ENCODE measurements around the gene ANO6. TPM values are rescaled to one million over a fixed set of nuclear protein-coding genes. Genes with fewer than 3 reads are reported as not detected.

The ANO6 gene
- total and polyA plus RNA-seq, 12 donors, result 8.9 to 52.2 (median 40.9) TPM

DNA sequence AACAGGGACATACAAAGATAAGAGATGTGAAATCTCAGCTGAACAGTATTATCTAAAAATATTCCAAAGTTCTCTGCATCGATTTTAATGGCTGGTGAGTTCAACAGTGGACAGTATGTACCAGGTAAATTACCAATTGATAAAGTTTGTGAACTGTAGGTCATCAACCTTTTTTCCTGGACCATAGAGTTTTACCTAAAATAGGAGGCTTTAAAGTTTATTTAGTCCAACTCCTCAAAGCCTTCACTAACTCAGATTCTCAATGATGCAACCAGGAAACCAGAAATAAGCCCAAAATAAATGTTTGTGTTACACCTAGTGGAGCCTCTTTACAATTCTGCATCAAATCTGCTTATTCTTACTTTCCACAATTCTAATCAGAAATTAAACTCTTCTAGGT, 205.8 kb downstream of the ANO6 start:
- Histone ChIP-seq H3K36me3 (peaks cover 0 to 97% (median 28%) of the 10 kb centered on the region in 9 donors), H3K4me1 (peaks cover 0 to 12% (median 0%) of the 10 kb centered on the region in 9 donors), H3K27me3 (no peaks in the 10 kb centered on the region), H3K27ac (no peak overlapping the region), H3K4me3 (no peak overlapping the region), H3K9me3 (no peaks in the 10 kb centered on the region)
- ATAC-seq (no peak), DNase-seq (no peak)
- 92% methylated on average over 1 of the region's 1 CpG for WGBS, 2 donors
- intact Hi-C loops (cut with DNase I), result no loop called here
- TF ChIP-seq, protein P1, sequence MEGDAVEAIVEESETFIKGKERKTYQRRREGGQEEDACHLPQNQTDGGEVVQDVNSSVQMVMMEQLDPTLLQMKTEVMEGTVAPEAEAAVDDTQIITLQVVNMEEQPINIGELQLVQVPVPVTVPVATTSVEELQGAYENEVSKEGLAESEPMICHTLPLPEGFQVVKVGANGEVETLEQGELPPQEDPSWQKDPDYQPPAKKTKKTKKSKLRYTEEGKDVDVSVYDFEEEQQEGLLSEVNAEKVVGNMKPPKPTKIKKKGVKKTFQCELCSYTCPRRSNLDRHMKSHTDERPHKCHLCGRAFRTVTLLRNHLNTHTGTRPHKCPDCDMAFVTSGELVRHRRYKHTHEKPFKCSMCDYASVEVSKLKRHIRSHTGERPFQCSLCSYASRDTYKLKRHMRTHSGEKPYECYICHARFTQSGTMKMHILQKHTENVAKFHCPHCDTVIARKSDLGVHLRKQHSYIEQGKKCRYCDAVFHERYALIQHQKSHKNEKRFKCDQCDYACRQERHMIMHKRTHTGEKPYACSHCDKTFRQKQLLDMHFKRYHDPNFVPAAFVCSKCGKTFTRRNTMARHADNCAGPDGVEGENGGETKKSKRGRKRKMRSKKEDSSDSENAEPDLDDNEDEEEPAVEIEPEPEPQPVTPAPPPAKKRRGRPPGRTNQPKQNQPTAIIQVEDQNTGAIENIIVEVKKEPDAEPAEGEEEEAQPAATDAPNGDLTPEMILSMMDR (IDR thresholded peaks at IDR 0.05), result no peak

- Histone ChIP-seq H3K4me3 (no peak overlapping the region), H3K27me3 (no peaks in the 10 kb centered on the region), H3K27ac (no peak overlapping the region), H3K4me1 (peaks cover 0 to 14% (median 0%) of the 10 kb centered on the region in 9 donors), H3K9me3 (no peaks in the 10 kb centered on the region), H3K36me3 (peaks cover 0 to 97% (median 29%) of the 10 kb centered on the region in 9 donors)
- WGBS, 2 donors, result 84 to 92% methylated on average over 1 of the region's 1 CpG
- TF ChIP-seq, protein P1 (IDR thresholded peaks at IDR 0.05), result no peak
- DNase-seq, result no peak
- ATAC-seq, result no peak
- intact Hi-C loops (cut with DNase I), result no loop called here
These were observed 208.0 kb downstream of the ANO6 start for GRCh38 chr12:45423931-45424330.

DNA sequence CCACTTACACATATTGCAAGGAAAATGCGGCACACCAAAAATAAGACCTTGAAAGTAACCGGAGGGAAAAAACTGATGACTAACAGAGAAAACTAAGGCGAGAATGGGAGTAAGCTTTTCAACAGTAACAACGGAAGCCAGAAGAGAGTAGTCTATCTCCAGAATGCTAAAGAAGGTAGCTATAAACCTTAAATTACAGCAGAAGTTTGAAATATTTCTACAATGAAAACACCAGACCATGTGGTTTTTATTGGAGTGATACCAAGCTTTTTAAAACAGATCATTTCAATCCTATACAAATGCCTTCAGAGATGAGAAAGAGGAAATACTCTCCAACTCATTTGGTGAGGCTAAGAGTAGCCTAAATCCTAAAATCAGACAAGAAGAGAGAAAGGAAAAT, 209.5 kb downstream of the ANO6 start:
- intact Hi-C loops (cut with DNase I), result no loop called here
- peaks cover 0 to 100% (median 41%) of the 10 kb centered on the region in 9 donors for H3K36me3 ChIP-seq
- no peak overlapping the region for H3K27ac ChIP-seq
- no peaks in the 10 kb centered on the region for H3K9me3 ChIP-seq
- TF ChIP-seq, protein P1 (IDR thresholded peaks at IDR 0.05), result no peak
- ATAC-seq (no peak), DNase-seq (no peak)
- H3K4me3 ChIP-seq, result no peak overlapping the region
- 83 to 90% methylated on average over 4 of the region's 4 CpGs for WGBS, 2 donors
- peaks cover 0 to 14% (median 0%) of the 10 kb centered on the region in 9 donors for H3K4me1 ChIP-seq
- H3K27me3 ChIP-seq, result no peaks in the 10 kb centered on the region

DNA sequence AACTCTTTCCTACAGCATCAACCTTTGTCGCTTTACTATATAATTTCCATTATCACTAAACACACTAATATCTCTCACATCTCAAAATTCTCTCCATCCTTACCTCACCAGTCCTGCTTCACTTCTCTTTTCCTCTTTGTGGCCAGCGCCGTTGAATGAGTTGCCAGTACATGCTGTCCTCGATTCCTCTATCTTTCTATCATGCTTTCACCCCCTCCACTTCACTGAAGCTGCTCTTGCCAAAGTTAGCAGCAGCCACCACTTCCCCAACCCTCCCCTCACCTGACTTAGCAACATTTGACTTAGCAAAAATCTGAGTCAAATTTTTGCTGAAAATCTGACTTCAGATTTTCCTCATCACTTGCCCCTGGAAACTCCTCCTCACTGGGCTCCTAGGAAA, 210.4 kb downstream of the ANO6 start:
- Histone ChIP-seq H3K4me3 (no peak overlapping the region), H3K9me3 (no peaks in the 10 kb centered on the region), H3K4me1 (peaks cover 0 to 14% (median 0%) of the 10 kb centered on the region in 9 donors), H3K27ac (peak overlapping the region in 2 of 10 donors; percentile 17 to 75), H3K36me3 (peaks cover 0 to 100% (median 38%) of the 10 kb centered on the region in 9 donors), H3K27me3 (no peaks in the 10 kb centered on the region)
- TF ChIP-seq, protein P1 (IDR thresholded peaks at IDR 0.05), result no peak
- peak in 7 of 8 donors; percentile 39 to 90 (median 56) for ATAC-seq
- intact Hi-C loops (cut with DNase I), result no loop called here
- no peak for DNase-seq
- WGBS, 2 donors, result 60 to 74% methylated on average over 4 of the region's 4 CpGs

Measured in heart right ventricle (tissue), 16 donors.